Kidney (tissue), 14 donors: ENCODE measurements around the gene COBL. TPM values are rescaled to one million over a fixed set of nuclear protein-coding genes. Genes with fewer than 3 reads are reported as not detected.

Experiments
- DNase-seq, 5 donors: peaks; one replicate each; pipeline ENCODE4 v3.0.0-alpha.2; 2013 to 2020
- FAIRE-seq: peaks from 2 replicates; lab custom pipeline; 2012; peaks lifted over from hg19 to GRCh38; lab: Jason Lieb, UNC
- H3K27ac ChIP-seq, 2 donors: one replicate each; pipeline ENCODE4 v1.7.0; 2013; ENCODE audit warnings: low read depth in 2 of 2, low read length in 2 of 2, inconsistent platforms in 1 of 2
- H3K27me3 ChIP-seq: one replicate; pipeline ENCODE4 v1.7.1; 2013; ENCODE audit warnings: low read length, inconsistent platforms; ENCODE audit not compliant: control insufficient read depth, insufficient read depth
- H3K36me3 ChIP-seq, 3 donors: one replicate each; pipeline versions ENCODE4 v1.7.0 to v1.7.1; 2013; ENCODE audit warnings: low read length in 3 of 3, control low read depth in 1 of 3, inconsistent platforms in 1 of 3; ENCODE audit not compliant: insufficient read depth in 3 of 3, control insufficient read depth in 2 of 3
- H3K4me1 ChIP-seq, 3 donors: one replicate each; pipeline versions ENCODE4 v1.7.0 to v1.7.1; 2013; ENCODE audit warnings: low read length in 3 of 3, inconsistent platforms in 1 of 3, low read depth in 1 of 3; ENCODE audit not compliant: control insufficient read depth in 2 of 3, insufficient read depth in 2 of 3
- H3K4me3 ChIP-seq, 3 donors: one replicate each; pipeline versions ENCODE4 v1.7.0 to v1.8.1; 2013; ENCODE audit warnings: low read length in 3 of 3, control low read depth in 1 of 3, inconsistent platforms in 1 of 3
- H3K9ac ChIP-seq, 3 donors: one replicate each; pipeline versions ENCODE4 v1.7.0 to v1.7.1; 2013; ENCODE audit warnings: low read length in 3 of 3, control low read depth in 1 of 3, inconsistent platforms in 1 of 3
- H3K9me3 ChIP-seq, 3 donors: one replicate each; pipeline versions ENCODE4 v1.7.0 to v1.7.1; 2013; ENCODE audit warnings: low read length in 3 of 3, control low read depth in 1 of 3, inconsistent platforms in 1 of 3; ENCODE audit not compliant: control insufficient read depth in 2 of 3, insufficient read depth in 1 of 3
- intact Hi-C: fragments of 100-400 bp; cut with DNase I; formaldehyde crosslinking; loops from one replicate; pipeline ENCODE4 v1.11.1; 2022
- polyA plus RNA-seq: library from polyadenylated mRNA; stranded (reverse); fragments of 350-450 nt; fragmentation: Illumina TruSeq; extraction: RNeasy Lipid Tissue Mini Kit (QIAGEN cat#74804); gene quantifications from one replicate; pipeline ENCODE4 v1.2.3, GENCODE V29; 2014; ENCODE audit warnings: low read depth, low replicate concordance; ENCODE audit not compliant: insufficient read depth
- total RNA-seq: library from RNA; stranded (reverse); fragmentation: NEBNext Ultra II Directional; extraction: Animal tissue kit (Norgen Biotek cat#: 25700); gene quantifications from one replicate; pipeline ENCODE4 v1.2.1, GENCODE V29; 2021
- TF ChIP-seq, protein P1 (sequence below): IDR thresholded peaks from 3 replicates; pipeline ENCODE4 v1.5.1; 2012; ENCODE audit warnings: mild to moderate bottlenecking, moderate library complexity, borderline replicate concordance; ENCODE audit not compliant: insufficient read depth; ENCODE audit errors: extremely low read depth
- donor health status: control.
- donor health status: control.
- donor health status: control.
- donor health status: control.
- donor health status: control.
- donor health status: DM: yes; HTN: yes; CAD: no.
- donor health status: Normal renal cell carcinoma (clear cell type).

Gene COBL
- total and polyA plus RNA-seq, 2 donors from 2014 or later: 9.8 to 42.7 TPM

DNA sequence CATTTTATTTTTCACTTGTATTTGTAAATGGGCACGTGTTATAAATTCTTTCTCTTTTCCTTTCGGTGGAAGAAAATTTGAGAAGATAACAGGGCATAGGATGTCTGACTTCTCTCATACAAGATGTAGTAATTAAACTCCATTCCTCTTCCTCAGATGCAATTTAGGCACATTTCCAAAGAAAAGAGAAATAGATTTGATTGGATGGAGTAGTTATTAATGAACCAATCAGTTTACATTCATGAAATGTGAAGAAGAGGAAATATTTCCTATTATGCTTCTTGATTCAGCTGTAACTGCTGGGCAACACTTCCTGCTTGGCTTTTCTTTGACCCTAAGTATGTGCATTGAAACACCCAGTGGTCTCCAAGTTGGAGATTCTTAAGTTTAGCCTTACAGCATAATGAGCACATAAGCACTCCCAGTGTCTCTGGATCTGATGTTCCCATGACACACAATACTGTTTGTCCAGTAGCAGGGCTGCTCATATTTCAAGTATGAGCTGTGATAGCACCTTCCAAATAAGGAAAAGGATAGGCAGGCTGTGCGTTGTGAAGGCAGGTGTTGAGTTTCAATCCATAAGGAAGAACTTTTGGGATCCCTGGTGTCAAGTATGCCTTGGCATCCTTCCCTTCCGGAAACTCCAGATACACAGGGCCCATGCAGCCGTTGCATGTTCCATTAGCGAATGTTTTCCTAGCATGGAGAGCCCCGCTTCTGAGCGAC is 33.4 kb upstream of the COBL start:
- H3K4me3 ChIP-seq: no peak overlapping the region
- DNase-seq: peak in 3 of 5 donors; percentile 65 to 82 (median 79)
- no peaks in the 10 kb centered on the region for H3K36me3 ChIP-seq
- no peak for FAIRE-seq
- no peaks in the 10 kb centered on the region for H3K27me3 ChIP-seq
- TF ChIP-seq, protein P1, sequence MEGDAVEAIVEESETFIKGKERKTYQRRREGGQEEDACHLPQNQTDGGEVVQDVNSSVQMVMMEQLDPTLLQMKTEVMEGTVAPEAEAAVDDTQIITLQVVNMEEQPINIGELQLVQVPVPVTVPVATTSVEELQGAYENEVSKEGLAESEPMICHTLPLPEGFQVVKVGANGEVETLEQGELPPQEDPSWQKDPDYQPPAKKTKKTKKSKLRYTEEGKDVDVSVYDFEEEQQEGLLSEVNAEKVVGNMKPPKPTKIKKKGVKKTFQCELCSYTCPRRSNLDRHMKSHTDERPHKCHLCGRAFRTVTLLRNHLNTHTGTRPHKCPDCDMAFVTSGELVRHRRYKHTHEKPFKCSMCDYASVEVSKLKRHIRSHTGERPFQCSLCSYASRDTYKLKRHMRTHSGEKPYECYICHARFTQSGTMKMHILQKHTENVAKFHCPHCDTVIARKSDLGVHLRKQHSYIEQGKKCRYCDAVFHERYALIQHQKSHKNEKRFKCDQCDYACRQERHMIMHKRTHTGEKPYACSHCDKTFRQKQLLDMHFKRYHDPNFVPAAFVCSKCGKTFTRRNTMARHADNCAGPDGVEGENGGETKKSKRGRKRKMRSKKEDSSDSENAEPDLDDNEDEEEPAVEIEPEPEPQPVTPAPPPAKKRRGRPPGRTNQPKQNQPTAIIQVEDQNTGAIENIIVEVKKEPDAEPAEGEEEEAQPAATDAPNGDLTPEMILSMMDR: no peak
- H3K9me3 ChIP-seq: no peaks in the 10 kb centered on the region
- no peak overlapping the region for H3K27ac ChIP-seq
- no peaks in the 10 kb centered on the region for H3K4me1 ChIP-seq
- H3K9ac ChIP-seq: no peak overlapping the region
- intact Hi-C loops: no loop called here

DNA sequence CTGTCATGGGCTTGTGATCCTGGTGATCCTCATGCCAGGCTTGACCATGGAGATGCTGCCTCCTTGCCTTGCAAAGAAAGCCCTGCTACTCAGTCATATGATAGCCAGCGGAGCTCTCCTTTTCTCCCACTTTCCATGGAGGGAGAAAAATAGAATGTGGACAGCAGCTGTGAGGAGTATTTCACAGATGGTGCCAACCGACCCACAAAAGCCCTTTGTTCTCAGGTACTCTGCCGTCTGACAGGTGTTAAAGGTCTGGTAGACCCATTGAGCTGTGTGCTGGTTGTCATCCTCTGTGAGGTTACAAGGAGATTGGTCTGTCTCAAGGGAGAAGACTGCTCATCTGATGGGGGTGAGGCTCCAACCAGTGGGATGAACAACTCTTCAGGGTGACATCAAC is 29.5 kb upstream of the COBL start:
- Histone ChIP-seq H3K9ac (no peak overlapping the region), H3K36me3 (no peaks in the 10 kb centered on the region), H3K27me3 (no peaks in the 10 kb centered on the region), H3K4me3 (no peak overlapping the region), H3K27ac (no peak overlapping the region), H3K4me1 (no peaks in the 10 kb centered on the region), H3K9me3 (no peaks in the 10 kb centered on the region)
- no peak for FAIRE-seq
- no peak for DNase-seq
- TF ChIP-seq, protein P1: no peak
- intact Hi-C loops: no loop called here

DNA sequence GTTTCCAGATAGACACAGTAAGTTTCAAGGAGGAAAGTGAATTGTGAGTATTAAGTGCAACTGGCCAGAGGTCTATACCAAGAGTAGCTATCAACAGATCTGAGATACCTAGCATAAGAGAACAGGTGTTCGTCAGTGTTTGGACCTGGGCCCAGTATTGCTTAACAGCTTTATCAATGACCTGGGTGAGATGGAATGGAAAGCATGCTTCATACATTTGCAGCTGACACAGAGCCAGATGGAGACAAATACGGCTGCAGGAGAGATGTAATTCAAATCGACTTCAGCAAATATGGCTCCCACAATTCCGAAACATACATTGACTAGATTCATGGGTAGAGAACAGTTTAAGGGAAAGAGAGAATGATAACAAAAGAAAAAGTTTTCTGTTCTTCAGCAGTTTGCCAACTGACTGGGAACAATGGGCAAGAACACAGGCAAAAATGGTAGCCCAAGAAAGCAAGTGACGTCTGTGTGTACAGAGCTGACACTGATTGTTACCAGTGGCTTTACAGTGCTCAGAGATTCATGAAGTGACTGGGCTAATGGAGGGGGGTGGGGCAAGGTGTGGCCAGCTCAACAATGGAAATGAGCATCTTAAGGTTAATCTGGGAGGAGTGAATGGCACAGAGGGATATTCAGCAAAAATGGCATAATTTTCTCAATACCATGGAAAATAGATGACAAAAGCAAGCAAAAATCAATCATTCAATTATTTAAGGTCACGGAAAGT is 28.0 kb upstream of the COBL start:
- Histone ChIP-seq H3K4me1 (no peaks in the 10 kb centered on the region), H3K9me3 (no peaks in the 10 kb centered on the region), H3K36me3 (no peaks in the 10 kb centered on the region), H3K4me3 (no peak overlapping the region), H3K27ac (no peak overlapping the region), H3K27me3 (no peaks in the 10 kb centered on the region), H3K9ac (no peak overlapping the region)
- intact Hi-C loops: no loop called here
- TF ChIP-seq, protein P1: no peak
- FAIRE-seq (no peak), DNase-seq (peak in 2 of 5 donors; percentile 28 to 44)
